HG03565 (cell line): ENCODE results near the gene SLC27A4.
"Not testable (repeated sequence)": the region's sequence is repeated elsewhere in the genome, so short reads cannot be mapped to it uniquely, and the experiment has no call there.

Experiments
- ATAC-seq: cut with Tn5 transposase; IDR thresholded peaks from one replicate; pipeline ENCODE4 v1.9.1; 2021; ENCODE audit warnings: mild to moderate bottlenecking, moderate library complexity; ENCODE audit not compliant: unreplicated experiment

SLC27A4 gene

GRCh38 chr9:128323791-128324190 is 16.5 kb upstream of the SLC27A4 start:
- ATAC-seq = no peak

- ATAC-seq = no peak
Measured at GRCh38 chr9:128324401-128324800, 15.9 kb upstream of the SLC27A4 start.

GRCh38 chr9:128325629-128326028 is 14.7 kb upstream of the SLC27A4 start:
- no peak for ATAC-seq

- ATAC-seq = no peak
Measured at GRCh38 chr9:128333451-128333869, 6.9 kb upstream of the SLC27A4 start.

- no peak for ATAC-seq
Measured at GRCh38 chr9:128335161-128335560, 5.2 kb upstream of the SLC27A4 start.

GRCh38 chr9:128335914-128336313 is 4.4 kb upstream of the SLC27A4 start:
- no peak for ATAC-seq

GRCh38 chr9:128337936-128338335 is 2.4 kb upstream of the SLC27A4 start:
- no peak for ATAC-seq

- ATAC-seq = not testable (repeated sequence)
Measured at GRCh38 chr9:128338852-128339614, 1.3 kb upstream of the SLC27A4 start.

GRCh38 chr9:128340691-128341434 is 536 bp downstream of the SLC27A4 start:
- no peak for ATAC-seq

GRCh38 chr9:128341435-128341849 is 1.1 kb downstream of the SLC27A4 start:
- ATAC-seq = no peak

GRCh38 chr9:128342971-128343680 is 2.8 kb downstream of the SLC27A4 start:
- no peak for ATAC-seq

GRCh38 chr9:128343855-128344254 is 3.5 kb downstream of the SLC27A4 start:
- ATAC-seq = no peak

GRCh38 chr9:128344931-128345605 is 4.7 kb downstream of the SLC27A4 start:
- no peak for ATAC-seq

- ATAC-seq = no peak
Measured at GRCh38 chr9:128349125-128349524, 8.8 kb downstream of the SLC27A4 start.

- no peak for ATAC-seq
Measured at GRCh38 chr9:128349772-128350171, 9.4 kb downstream of the SLC27A4 start.

GRCh38 chr9:128355451-128355850 is 15.1 kb downstream of the SLC27A4 start:
- ATAC-seq = no peak

- ATAC-seq = no peak
Measured at GRCh38 chr9:128358090-128358489, 17.8 kb downstream of the SLC27A4 start.

- ATAC-seq = no peak
Measured at GRCh38 chr9:128358861-128359260, 18.5 kb downstream of the SLC27A4 start.

GRCh38 chr9:128360826-128361225 is 20.5 kb downstream of the SLC27A4 start:
- no peak for ATAC-seq

- no peak for ATAC-seq
Measured at GRCh38 chr9:128361296-128361985, 21.1 kb downstream of the SLC27A4 start.
